VCaP (cell line): ENCODE results near the gene IDS.
"Not testable (repeated sequence)": the region's sequence is repeated elsewhere in the genome, so short reads cannot be mapped to it uniquely, and the experiment has no call there.

Source experiments
- H3K27ac ChIP-seq: fragments of 450-650 bp; 2 replicates; pipeline ENCODE4 v1.5.1; 2017
- CTCF ChIP-seq: fragments of 450-650 bp; conservative IDR thresholded peaks from 2 replicates; pipeline ENCODE4 v1.5.1; 2017; ENCODE audit warnings: mild to moderate bottlenecking, moderate library complexity

IDS gene

GRCh38 chrX:149522916-149523315 lies 17.8 kb upstream of the IDS start:
- no peak overlapping the region for H3K27ac ChIP-seq
- TF ChIP-seq CTCF, result no peak

GRCh38 chrX:149521438-149521837 lies 16.3 kb upstream of the IDS start:
- TF ChIP-seq CTCF, result no peak
- no peak overlapping the region for H3K27ac ChIP-seq

- not testable (repeated sequence) for H3K27ac ChIP-seq
These were observed 15.7 kb upstream of the IDS start for GRCh38 chrX:149520636-149521277.

- no peak overlapping the region for H3K27ac ChIP-seq
- TF ChIP-seq CTCF, result no peak
These were observed 13.1 kb upstream of the IDS start for GRCh38 chrX:149518236-149518635.

- no peak for TF ChIP-seq CTCF
These were observed 12.2 kb upstream of the IDS start for GRCh38 chrX:149517308-149517707.

GRCh38 chrX:149516604-149517003 lies 11.5 kb upstream of the IDS start:
- no peak overlapping the region for H3K27ac ChIP-seq
- no peak for TF ChIP-seq CTCF

More at GRCh38 chrX:149517308-149517707, 12.2 kb upstream of the IDS start:
- H3K27ac ChIP-seq, result no peak overlapping the region

GRCh38 chrX:149515954-149516602 lies 11.0 kb upstream of the IDS start:
- H3K27ac ChIP-seq, result no peak overlapping the region
- no peak for TF ChIP-seq CTCF

GRCh38 chrX:149513825-149514428 lies 8.8 kb upstream of the IDS start:
- no peak overlapping the region for H3K27ac ChIP-seq
- no peak for TF ChIP-seq CTCF
